ENCODE data around the gene MON1B.

DNA sequence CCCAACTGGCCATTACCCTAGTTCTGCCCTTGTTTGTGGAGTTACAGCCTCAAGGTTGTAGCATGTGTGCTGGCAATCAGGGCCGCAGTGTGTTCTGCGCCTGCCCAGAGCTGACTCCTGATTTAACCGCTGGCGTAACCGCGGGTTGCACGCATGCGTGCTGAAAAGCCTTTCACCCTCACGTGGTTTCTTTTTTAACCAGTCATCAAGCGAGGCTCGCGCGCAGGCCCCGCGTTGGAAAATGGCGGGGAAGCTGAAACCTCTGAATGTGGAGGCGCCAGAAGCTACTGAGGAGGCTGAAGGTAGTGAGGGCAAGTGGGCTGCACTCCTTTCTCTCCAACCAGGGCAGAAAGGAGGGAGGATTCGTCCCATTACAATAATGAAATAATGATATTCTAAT is 8.2 kb downstream of the MON1B start, which contains the start of gene SYCE1L:
- TF ChIP-seq POLR2AphosphoS5 (IDR thresholded peaks at IDR 0.05; ENCODE audit: low read depth, low read length) = no peak
- TF ChIP-seq TAF1 (IDR thresholded peaks at IDR 0.05; ENCODE audit: borderline replicate concordance, insufficient read depth, low read length) = no peak
- TF ChIP-seq REST (IDR thresholded peaks at IDR 0.05; ENCODE audit: insufficient read depth in 1 of 2, low read depth in 2 of 2, low read length in 2 of 2) = no peak
- TF ChIP-seq FOXP2 (optimal IDR thresholded peaks at IDR 0.05; ENCODE audit: borderline replicate concordance, extremely low read depth, extremely low read length, insufficient read depth) = no peak
